Umbilical cord (tissue), 2 donors: ENCODE results near the gene VCAN. TPM values are rescaled to one million over a fixed set of nuclear protein-coding genes. Genes with fewer than 3 reads are reported as not detected.

Experiments
- DNase-seq: peaks from one replicate; pipeline ENCODE4 v3.0.0-alpha.2; 2015; ENCODE audit warnings: low spot score
- total RNA-seq: library from RNA; depleted of rRNA; stranded (reverse); fragments of >200 nt; gene quantifications from one replicate; pipeline ENCODE4 v1.2.3, GENCODE V29; 2014; ENCODE audit warnings: low replicate concordance; ENCODE audit not compliant: insufficient read depth

VCAN gene
- total RNA-seq, 1 donor from 2014 or later, result 930 TPM

GRCh38 chr5:83562791-83563557, 91.4 kb downstream of the VCAN start:
- DNase-seq, result no peak

- DNase-seq, result no peak
Observed at GRCh38 chr5:83563631-83564030, 92.1 kb downstream of the VCAN start.

- DNase-seq, result peak; percentile 63
Observed at GRCh38 chr5:83564069-83564749, 92.7 kb downstream of the VCAN start.

GRCh38 chr5:83567741-83568140, 96.2 kb downstream of the VCAN start:
- no peak for DNase-seq

GRCh38 chr5:83568186-83568585, 96.6 kb downstream of the VCAN start:
- DNase-seq, result no peak

GRCh38 chr5:83570916-83571315, 99.4 kb downstream of the VCAN start:
- no peak for DNase-seq

- no peak for DNase-seq
Observed at GRCh38 chr5:83572271-83572670, 100.7 kb downstream of the VCAN start.

GRCh38 chr5:83576341-83576740, 104.8 kb downstream of the VCAN start:
- DNase-seq, result no peak

- DNase-seq, result no peak
Observed at GRCh38 chr5:83577036-83577636, 105.6 kb downstream of the VCAN start.

- DNase-seq, result peak; percentile 53
Observed at GRCh38 chr5:83583859-83584258, 112.3 kb downstream of the VCAN start.

GRCh38 chr5:83586874-83587776, 115.6 kb downstream of the VCAN start:
- no peak for DNase-seq

- DNase-seq, result no peak
Observed at GRCh38 chr5:83589786-83590185, 118.2 kb downstream of the VCAN start.

GRCh38 chr5:83590966-83591365, 119.4 kb downstream of the VCAN start:
- no peak for DNase-seq

- no peak for DNase-seq
Observed at GRCh38 chr5:83595217-83595616, 123.7 kb downstream of the VCAN start.

GRCh38 chr5:83608122-83608521, 136.6 kb downstream of the VCAN start:
- peak; percentile 72 for DNase-seq

- DNase-seq, result no peak
Observed at GRCh38 chr5:83614841-83615240, 143.3 kb downstream of the VCAN start.

GRCh38 chr5:83628360-83628759, 156.8 kb downstream of the VCAN start:
- no peak for DNase-seq
